Endothelial cell (in vitro differentiated cells): ENCODE measurements around the gene KCNJ14. TPM values are rescaled to one million over a fixed set of nuclear protein-coding genes. Genes with fewer than 3 reads are reported as not detected.
"Not testable (repeated sequence)": the region's sequence is repeated elsewhere in the genome, so short reads cannot be mapped to it uniquely, and the experiment has no call there.

Experiments used
- DNase-seq: peaks from one replicate; pipeline ENCODE4 v3.0.0; 2021; ENCODE audit warnings: low spot score
- H3K27ac Mint-ChIP-seq: one replicate; pipeline ENCODE4 v1.8.0; 2021; ENCODE audit warnings: mixed read lengths, inconsistent platforms; ENCODE audit not compliant: unreplicated experiment
- H3K27me3 Mint-ChIP-seq: one replicate; pipeline ENCODE4 v1.8.0; 2021; ENCODE audit warnings: mild to moderate bottlenecking, moderate library complexity, mixed read lengths, inconsistent platforms; ENCODE audit not compliant: unreplicated experiment
- H3K36me3 Mint-ChIP-seq: one replicate; pipeline ENCODE4 v1.8.0; 2021; ENCODE audit warnings: mild to moderate bottlenecking, low read depth, mixed read lengths, inconsistent platforms; ENCODE audit not compliant: unreplicated experiment
- H3K4me1 Mint-ChIP-seq: one replicate; pipeline ENCODE4 v1.8.0; 2021; ENCODE audit warnings: mild to moderate bottlenecking, mixed read lengths, inconsistent platforms; ENCODE audit not compliant: unreplicated experiment
- H3K4me3 Mint-ChIP-seq: one replicate; pipeline ENCODE4 v1.8.0; 2021; ENCODE audit warnings: mild to moderate bottlenecking, mixed read lengths, inconsistent platforms; ENCODE audit not compliant: unreplicated experiment
- H3K9me3 Mint-ChIP-seq: one replicate; pipeline ENCODE4 v1.8.0; 2021; ENCODE audit warnings: mixed read lengths, inconsistent platforms; ENCODE audit not compliant: unreplicated experiment
- CTCF ChIP-seq: fragments of 200-600 bp; sonication (generic); IDR thresholded peaks from one replicate; pipeline ENCODE4 v1.5.0; 2021; ENCODE audit warnings: antibody characterized with exemption; ENCODE audit not compliant: unreplicated experiment
- total RNA-seq: library from RNA; stranded (reverse); fragmentation: NEBNext Ultra II Directional; extraction: Animal tissue kit (Norgen Biotek cat#: 25700); gene quantifications from one replicate; pipeline ENCODE4 v1.2.1, GENCODE V29; 2021; ENCODE audit not compliant: unreplicated experiment

Gene KCNJ14
- total RNA-seq, 1 donor from 2014 or later = 0.95 TPM

DNA sequence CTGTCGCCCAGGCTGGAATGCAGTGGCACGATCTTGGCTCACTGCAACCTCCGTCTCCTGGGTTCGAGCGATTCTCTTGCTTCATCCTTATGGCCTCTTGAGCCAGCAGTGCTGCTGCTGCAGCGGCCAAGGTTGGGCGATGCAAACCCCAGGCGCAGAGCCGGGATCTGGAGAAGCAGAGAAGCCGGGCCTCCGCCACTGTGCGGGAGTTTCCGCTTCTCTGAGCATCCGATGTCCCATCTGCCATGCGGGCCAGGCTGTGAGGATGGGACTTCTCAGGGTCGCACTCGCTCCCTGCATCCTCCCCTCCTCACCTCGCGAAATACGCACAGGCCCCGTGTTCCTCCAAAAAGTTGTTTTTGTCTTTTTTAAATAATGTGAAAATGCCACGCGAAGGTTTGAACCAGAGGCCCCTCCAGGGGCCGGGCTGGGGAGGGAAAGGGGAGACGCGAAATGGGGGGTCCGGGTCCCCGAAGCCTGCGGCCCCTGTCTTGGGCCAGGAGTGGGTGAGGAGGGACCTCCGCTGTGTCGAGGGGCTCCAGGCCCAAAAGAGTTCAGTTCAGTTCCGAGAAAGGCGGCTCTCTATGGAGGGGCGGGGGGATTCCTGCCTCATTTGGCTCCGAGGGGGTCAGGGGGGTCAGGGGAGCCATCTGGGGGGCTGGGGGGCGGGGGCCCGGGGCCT, 29.7 kb downstream of the KCNJ14 start:
- Mint-ChIP-seq H3K4me1 (peaks cover 10% of the 10 kb centered on the region), H3K36me3 (no peaks in the 10 kb centered on the region), H3K27me3 (peaks cover 26% of the 10 kb centered on the region), H3K9me3 (no peaks in the 10 kb centered on the region), H3K4me3 (no peak overlapping the region), H3K27ac (no peak overlapping the region)
- DNase-seq = no peak
- no peak for TF ChIP-seq CTCF

GRCh38 chr19:48486706-48487105, 31.3 kb downstream of the KCNJ14 start:
- Mint-ChIP-seq H3K27me3 (peaks cover 22% of the 10 kb centered on the region), H3K4me1 (peaks cover 13% of the 10 kb centered on the region)
- H3K36me3 Mint-ChIP-seq, H3K27ac Mint-ChIP-seq, DNase-seq, H3K9me3 Mint-ChIP-seq, H3K4me3 Mint-ChIP-seq: not testable (repeated sequence)

DNA sequence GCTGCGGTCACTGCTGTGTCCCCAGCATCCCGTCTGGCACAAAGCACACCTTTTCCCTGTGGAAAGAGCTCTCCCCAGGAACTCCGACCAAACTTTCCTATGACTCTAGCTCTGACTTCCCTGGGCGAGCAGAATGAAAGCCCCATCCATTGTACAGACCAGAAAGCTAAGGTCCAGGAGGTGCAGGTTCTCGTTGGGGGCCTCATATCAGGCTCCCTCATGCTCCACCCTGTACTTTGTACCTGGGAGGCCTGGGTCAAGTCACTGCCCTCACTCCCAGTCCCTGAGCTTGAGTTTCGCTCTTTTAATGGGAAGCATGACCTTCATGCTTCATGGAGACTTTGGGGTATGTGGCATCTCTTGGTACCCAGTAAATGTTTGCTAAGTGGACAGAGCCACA, 32.2 kb downstream of the KCNJ14 start:
- DNase-seq = no peak
- Mint-ChIP-seq H3K36me3 (no peaks in the 10 kb centered on the region), H3K9me3 (no peaks in the 10 kb centered on the region), H3K4me1 (peaks cover 20% of the 10 kb centered on the region), H3K27me3 (peaks cover 23% of the 10 kb centered on the region), H3K4me3 (no peak overlapping the region), H3K27ac (no peak overlapping the region)
- TF ChIP-seq CTCF = no peak

DNA sequence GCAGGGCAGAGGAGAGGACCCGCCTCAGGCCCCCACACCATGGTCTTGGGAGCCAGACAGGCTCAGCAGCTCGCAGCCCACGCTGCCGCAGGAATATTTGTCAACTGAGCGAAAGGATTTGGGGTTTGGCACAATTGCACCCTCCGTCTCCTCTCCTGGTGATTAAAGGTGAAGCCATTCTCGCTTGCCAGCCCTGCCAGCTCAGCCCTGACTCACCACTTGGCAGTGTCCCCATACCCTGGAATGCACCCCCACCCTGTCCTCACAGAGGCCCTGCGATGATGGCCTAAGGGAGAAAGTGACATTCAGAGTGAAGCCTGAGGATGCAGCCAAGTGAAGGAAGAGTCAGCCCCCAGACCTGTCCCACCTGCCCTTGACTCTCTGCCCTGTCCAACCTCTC, 32.6 kb downstream of the KCNJ14 start:
- H3K4me3 Mint-ChIP-seq = no peak overlapping the region
- no peak for TF ChIP-seq CTCF

GRCh38 chr19:48488478-48488877, 33.1 kb downstream of the KCNJ14 start:
- H3K4me3 Mint-ChIP-seq = peak overlapping the region; percentile 51
- H3K27ac Mint-ChIP-seq, H3K36me3 Mint-ChIP-seq, DNase-seq, H3K9me3 Mint-ChIP-seq: not testable (repeated sequence)
- H3K27me3 Mint-ChIP-seq = peaks cover 25% of the 10 kb centered on the region
- peaks cover 21% of the 10 kb centered on the region for H3K4me1 Mint-ChIP-seq

More for the DNA sequence above, 32.6 kb downstream of the KCNJ14 start:
- Mint-ChIP-seq H3K27me3 (peaks cover 24% of the 10 kb centered on the region), H3K9me3 (no peaks in the 10 kb centered on the region), H3K27ac (no peak overlapping the region), H3K4me1 (peaks cover 21% of the 10 kb centered on the region), H3K36me3 (no peaks in the 10 kb centered on the region)
- DNase-seq = no peak

DNA sequence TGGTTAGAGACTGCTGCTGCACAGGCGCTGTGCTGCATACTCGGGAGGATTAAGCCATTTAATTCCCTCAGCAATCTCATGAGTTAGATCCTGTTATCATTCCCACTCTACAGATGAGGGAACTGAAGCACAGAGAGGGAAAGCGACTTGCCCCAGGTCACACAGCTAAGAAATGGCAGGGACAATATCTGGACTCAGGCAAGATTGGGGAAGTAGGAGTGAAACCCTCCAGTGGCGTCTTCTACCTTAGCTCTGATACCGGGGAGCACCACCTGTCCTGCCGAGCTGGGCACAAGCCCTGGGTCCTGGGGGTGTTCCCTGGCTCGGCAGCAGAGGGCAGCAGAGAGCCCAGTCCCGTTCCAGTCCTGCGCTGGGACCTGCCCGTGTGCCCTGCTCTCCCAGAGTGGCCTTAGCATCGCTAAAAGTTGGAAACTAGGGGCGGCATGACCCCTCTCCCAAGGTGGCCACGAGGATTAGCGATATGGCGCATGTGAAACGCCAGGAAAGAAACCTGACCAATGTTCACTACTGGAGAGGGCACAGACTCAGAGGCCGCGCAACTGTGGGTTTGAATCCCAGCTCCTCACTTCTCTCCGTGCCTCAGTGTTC, 34.3 kb downstream of the KCNJ14 start:
- peaks cover 13% of the 10 kb centered on the region for H3K4me1 Mint-ChIP-seq
- DNase-seq = peak; percentile 95
- H3K27ac Mint-ChIP-seq = no peak overlapping the region
- H3K4me3 Mint-ChIP-seq = no peak overlapping the region
- no peaks in the 10 kb centered on the region for H3K36me3 Mint-ChIP-seq
- H3K27me3 Mint-ChIP-seq = peaks cover 25% of the 10 kb centered on the region
- H3K9me3 Mint-ChIP-seq = no peaks in the 10 kb centered on the region
- TF ChIP-seq CTCF = peak; percentile 83
